HG03103 (cell line): ENCODE results near the gene MMP25.

Experiments used
- ATAC-seq: cut with Tn5 transposase; IDR thresholded peaks from one replicate; pipeline ENCODE4 v1.9.1; 2021; ENCODE audit warnings: low read depth; ENCODE audit not compliant: unreplicated experiment

The MMP25 gene

GRCh38 chr16:3015865-3016521 lies 30.4 kb upstream of the MMP25 start:
- no peak for ATAC-seq

DNA sequence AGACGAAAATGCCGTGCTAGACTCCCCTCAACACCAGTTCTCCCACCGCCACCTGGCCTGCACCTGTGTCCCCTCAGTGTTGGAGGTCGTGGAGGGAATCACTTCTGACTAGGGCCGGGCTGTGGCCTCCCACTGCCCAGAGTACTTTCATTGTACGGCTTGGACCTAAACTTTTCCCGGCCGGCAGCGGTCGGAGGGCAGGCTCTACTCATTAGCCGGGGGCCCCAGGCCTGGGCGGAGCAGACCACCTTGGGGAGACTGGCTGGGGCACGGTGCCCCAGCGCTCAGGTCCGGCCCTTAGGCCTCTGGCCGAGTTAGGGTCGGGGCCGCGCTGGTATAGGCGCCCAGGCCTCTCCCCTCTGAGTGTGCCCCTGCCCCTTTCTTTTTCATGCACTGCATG lies 29.0 kb upstream of the MMP25 start:
- no peak for ATAC-seq

GRCh38 chr16:3017794-3018506 lies 28.4 kb upstream of the MMP25 start, which contains the start of gene CLDN6:
CLDN6 (minus strand) TSS chr16:3018183; CDS start chr16:3016021, 2,162 bp downstream.
- ATAC-seq, result no peak

DNA sequence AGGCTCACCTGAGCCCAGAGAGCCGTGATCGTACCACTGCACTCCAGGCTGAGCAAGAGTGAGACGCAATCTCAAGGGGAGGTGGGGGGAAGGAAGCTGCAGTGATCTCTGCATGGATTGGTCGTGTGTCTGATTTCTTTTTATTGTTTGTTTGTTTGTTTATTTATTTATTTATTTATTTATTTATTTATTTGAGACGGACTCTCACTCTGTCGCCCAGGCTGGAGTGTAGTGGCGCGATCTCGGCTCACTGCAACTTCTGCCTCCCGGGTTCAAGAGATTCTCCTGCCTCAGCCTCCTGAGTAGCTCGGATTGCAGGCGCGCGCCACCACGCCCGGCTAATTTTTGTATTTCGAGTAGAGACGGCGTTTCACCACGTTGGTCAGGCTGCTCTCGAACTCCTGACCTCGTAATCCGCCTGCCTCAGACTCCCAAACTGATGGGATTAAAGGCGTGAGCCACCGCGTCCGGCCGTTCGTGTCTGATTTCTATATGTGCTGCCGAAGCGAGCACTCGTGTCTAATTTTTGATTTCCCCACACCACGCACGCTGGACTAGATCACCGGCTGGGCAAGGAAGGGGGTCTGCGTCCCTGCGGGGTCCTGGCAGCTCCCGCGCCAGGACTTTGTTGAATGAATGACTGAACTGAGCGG lies 26.6 kb upstream of the MMP25 start:
- no peak for ATAC-seq

GRCh38 chr16:3020247-3020603 lies 26.1 kb upstream of the MMP25 start, which contains the start of gene TNFRSF12A:
TNFRSF12A (plus strand) TSS chr16:3020368; CDS start chr16:3020398, 30 bp downstream.
- ATAC-seq, result no peak

GRCh38 chr16:3020604-3021448 lies 25.5 kb upstream of the MMP25 start:
- no peak for ATAC-seq

DNA sequence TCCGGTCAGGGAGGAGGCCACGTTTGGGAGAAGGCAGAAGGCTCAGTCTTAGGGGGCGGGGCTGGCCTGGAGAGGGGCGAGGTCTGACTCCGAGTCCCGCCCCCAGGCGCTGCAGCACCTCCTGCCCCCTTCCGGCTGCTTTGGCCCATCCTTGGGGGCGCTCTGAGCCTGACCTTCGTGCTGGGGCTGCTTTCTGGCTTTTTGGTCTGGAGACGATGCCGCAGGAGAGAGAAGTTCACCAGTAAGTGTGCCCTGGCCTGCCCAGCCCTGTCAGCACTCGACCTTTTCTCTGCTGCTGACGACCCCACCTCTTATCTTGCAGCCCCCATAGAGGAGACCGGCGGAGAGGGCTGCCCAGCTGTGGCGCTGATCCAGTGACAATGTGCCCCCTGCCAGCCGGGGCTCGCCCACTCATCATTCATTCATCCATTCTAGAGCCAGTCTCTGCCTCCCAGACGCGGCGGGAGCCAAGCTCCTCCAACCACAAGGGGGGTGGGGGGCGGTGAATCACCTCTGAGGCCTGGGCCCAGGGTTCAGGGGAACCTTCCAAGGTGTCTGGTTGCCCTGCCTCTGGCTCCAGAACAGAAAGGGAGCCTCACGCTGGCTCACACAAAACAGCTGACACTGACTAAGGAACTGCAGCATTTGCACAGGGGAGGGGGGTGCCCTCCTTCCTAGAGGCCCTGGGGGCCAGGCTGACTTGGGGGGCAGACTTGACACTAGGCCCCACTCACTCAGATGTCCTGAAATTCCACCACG lies 24.7 kb upstream of the MMP25 start:
- no peak for ATAC-seq

DNA sequence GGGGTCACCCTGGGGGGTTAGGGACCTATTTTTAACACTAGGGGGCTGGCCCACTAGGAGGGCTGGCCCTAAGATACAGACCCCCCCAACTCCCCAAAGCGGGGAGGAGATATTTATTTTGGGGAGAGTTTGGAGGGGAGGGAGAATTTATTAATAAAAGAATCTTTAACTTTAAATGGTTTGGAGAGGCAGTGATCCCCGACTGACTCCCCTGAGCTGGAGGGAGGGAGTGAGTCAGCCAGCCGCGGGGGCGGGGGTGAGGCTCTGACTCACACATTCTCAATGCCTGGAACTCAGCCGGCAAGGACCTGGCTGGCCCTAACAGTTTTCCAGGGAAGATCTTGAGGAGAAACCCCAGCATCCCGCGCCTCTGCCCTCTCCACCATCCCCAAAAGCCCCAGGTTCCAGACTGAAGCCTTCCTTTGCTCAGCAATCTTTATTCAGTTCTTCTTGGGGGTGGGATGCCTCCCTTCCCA lies 24.1 kb upstream of the MMP25 start:
- ATAC-seq, result no peak

GRCh38 chr16:3022684-3023414 lies 23.5 kb upstream of the MMP25 start:
- no peak for ATAC-seq

DNA sequence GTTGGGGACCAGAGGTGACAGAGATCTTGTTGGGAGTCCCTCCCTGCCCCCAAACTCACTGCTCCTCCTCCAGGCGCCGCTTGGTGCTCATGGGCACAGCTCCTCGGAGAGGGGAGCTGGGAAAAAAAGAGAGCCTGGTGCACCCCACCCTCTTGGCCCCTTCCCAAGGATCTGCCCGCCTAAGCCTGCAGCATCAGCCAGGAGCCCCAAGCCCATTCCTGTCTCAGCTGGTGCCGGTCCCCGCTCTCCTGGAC lies 23.0 kb upstream of the MMP25 start:
- ATAC-seq, result no peak

GRCh38 chr16:3023669-3024478 lies 22.5 kb upstream of the MMP25 start, which contains the start of the genes HCFC1R1 and THOC6:
HCFC1R1 (minus strand) TSS chr16:3023942; CDS start chr16:3023941, 1 bp downstream.
THOC6 (plus strand) TSS chr16:3024035; CDS start chr16:3024327, 292 bp downstream.
- peak; percentile 59 for ATAC-seq

DNA sequence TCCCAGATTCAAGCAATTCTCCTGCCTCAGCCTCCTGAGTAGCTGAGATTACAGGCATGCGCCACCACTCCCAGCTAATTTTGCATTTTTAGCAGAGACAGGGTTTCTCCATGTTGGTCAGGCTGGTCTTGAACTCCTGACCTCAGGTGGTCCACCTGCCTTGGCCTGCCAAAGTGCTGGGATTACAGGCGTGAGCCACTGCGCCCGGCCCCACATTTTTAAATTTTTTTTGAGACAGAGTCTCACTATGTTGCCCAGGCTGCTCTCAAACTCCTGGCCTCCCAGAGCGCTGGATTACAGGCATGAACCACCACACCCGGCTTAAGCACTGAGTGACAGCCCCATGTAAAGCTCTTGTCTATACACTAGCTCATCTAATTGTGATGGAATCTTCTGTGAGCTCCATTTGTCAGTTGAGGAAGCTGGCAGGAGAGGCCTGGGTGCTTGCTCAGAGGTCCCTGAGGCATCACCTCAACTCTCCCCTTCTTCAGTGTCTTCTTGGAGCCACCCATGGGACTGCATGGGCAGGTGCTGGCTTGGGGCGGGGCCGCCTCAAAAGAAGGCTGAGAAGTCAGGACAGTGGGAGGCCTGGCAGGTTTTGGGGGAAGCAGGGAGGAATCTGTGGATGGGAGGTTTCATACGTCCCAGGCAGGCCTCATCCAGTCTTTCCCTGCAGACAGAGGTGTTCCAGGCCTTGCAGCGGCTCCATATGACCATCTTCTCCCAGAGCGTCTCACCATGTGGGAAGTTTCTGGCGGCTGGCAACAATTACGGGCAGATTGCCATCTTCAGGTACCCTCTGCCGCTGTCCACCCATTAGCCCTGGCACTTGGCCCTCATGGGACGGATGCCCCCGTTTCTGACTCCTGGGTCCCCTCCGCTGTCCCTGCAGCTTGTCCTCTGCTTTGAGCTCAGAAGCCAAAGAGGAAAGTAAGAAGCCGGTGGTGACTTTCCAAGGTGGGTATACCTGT lies 21.0 kb upstream of the MMP25 start:
- no peak for ATAC-seq

DNA sequence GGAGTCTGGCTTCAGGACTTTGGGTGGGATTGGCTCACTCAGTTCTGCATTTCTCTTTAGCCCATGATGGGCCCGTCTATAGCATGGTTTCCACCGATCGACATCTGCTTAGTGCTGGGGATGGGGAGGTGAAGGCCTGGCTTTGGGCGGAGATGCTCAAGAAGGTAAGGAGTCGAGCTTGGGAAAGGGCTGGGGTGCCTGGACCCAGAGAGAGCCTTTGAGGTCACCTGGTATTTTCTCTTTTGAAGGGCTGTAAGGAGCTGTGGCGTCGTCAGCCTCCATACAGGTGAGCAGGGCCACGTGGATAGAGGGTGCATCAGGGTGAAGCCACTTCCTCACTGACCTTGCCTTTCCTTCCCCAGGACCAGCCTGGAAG lies 20.4 kb upstream of the MMP25 start:
- ATAC-seq, result no peak

- no peak for ATAC-seq
Measured at GRCh38 chr16:3026609-3027488, 19.5 kb upstream of the MMP25 start.

DNA sequence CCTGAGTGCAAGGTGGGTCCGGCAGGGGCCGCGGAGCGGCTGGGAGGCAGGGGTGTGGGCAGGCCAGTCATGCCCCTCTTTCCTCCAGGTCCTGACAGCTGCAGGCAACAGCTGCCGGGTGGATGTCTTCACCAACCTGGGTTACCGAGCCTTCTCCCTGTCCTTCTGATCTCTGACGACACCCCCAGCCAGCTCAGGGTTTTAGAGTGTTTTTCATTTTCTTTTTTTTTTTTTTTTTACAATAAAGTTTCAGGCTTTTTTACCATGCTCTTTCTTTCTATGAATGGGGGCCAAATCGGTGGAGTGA lies 18.9 kb upstream of the MMP25 start:
- ATAC-seq, result no peak

GRCh38 chr16:3027983-3028715 lies 18.2 kb upstream of the MMP25 start:
- peak; percentile 35 for ATAC-seq
